Glutamatergic neuron (in vitro differentiated cells): ENCODE data around the gene PRAF2. TPM values are rescaled to one million over a fixed set of nuclear protein-coding genes. Genes with fewer than 3 reads are reported as not detected.

Experiments used
- DNase-seq: peaks from one replicate; pipeline ENCODE4 v3.0.0; 2022
- H3K27ac Mint-ChIP-seq: one replicate; pipeline ENCODE4 v1.8.0; 2020; ENCODE audit warnings: mild to moderate bottlenecking, mixed read lengths, inconsistent platforms; ENCODE audit not compliant: unreplicated experiment
- H3K27me3 Mint-ChIP-seq: one replicate; pipeline ENCODE4 v1.8.0; 2020; ENCODE audit warnings: mild to moderate bottlenecking, moderate library complexity, mixed read lengths, inconsistent platforms; ENCODE audit not compliant: unreplicated experiment
- H3K36me3 Mint-ChIP-seq: one replicate; pipeline ENCODE4 v1.8.0; 2020; ENCODE audit warnings: mild to moderate bottlenecking, mixed read lengths, inconsistent platforms; ENCODE audit not compliant: unreplicated experiment
- H3K4me1 Mint-ChIP-seq: one replicate; pipeline ENCODE4 v1.8.0; 2020; ENCODE audit warnings: mild to moderate bottlenecking, low read depth, mixed read lengths, inconsistent platforms; ENCODE audit not compliant: unreplicated experiment
- H3K4me3 Mint-ChIP-seq: one replicate; pipeline ENCODE4 v1.8.0; 2020; ENCODE audit warnings: mild to moderate bottlenecking, mixed read lengths, inconsistent platforms; ENCODE audit not compliant: unreplicated experiment
- H3K9me3 Mint-ChIP-seq: one replicate; pipeline ENCODE4 v1.8.0; 2020; ENCODE audit warnings: mild to moderate bottlenecking, moderate library complexity, mixed read lengths, inconsistent platforms; ENCODE audit not compliant: unreplicated experiment
- total RNA-seq: library from RNA; stranded (reverse); fragmentation: NEBNext Ultra II Directional; extraction: Animal tissue kit (Norgen Biotek cat#: 25700); gene quantifications from one replicate; pipeline ENCODE4 v1.2.1, GENCODE V29; 2021; ENCODE audit not compliant: unreplicated experiment
- TF ChIP-seq, protein P1 (sequence below): fragments of 200-600 bp; sonication (generic); IDR thresholded peaks from one replicate; pipeline ENCODE4 v1.5.0; 2021; ENCODE audit not compliant: partially characterized antibody, unreplicated experiment

Gene PRAF2
- total RNA-seq, 1 donor from 2014 or later, result 41.5 TPM

DNA sequence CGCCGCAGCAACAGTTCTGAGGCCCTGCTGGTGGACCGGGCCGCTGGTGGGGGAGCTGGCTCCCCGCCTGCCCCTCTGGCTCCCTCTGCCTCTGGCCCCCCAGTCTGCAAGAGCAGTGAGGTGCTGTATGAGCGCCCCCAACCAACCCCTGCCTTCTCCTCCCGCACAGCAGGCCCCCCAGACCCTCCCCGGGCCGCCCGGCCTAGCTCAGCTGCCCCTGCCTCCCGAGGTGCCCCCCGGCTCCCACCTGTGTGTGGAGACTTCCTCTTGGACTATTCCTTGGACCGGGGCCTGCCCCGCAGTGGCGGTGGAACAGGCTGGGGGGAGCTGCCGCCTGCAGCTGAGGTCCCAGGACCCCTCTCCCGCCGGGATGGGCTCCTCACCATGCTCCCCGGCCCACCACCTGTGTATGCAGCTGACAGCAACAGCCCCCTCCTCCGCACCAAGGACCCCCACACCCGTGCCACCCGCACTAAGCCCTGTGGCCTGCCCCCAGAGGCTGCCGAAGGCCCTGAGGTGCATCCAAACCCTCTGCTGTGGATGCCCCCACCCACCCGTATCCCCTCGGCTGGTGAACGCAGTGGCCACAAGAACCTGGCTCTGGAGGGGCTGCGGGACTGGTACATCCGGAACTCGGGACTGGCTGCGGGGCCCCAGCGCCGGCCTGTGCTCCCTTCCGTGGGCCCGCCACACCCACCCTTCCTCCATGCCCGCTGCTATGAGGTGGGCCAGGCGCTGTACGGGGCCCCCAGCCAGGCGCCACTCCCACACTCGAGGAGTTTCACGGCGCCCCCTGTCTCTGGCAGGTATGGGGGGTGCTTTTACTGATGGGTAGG, 6.3 kb downstream of the PRAF2 start:
- DNase-seq, result no peak
- Mint-ChIP-seq H3K27ac (no peak overlapping the region), H3K36me3 (no peaks in the 10 kb centered on the region), H3K4me3 (no peak overlapping the region), H3K4me1 (peaks cover 5% of the 10 kb centered on the region), H3K9me3 (peaks cover 8% of the 10 kb centered on the region), H3K27me3 (peaks cover 4% of the 10 kb centered on the region)
- TF ChIP-seq, protein P1, sequence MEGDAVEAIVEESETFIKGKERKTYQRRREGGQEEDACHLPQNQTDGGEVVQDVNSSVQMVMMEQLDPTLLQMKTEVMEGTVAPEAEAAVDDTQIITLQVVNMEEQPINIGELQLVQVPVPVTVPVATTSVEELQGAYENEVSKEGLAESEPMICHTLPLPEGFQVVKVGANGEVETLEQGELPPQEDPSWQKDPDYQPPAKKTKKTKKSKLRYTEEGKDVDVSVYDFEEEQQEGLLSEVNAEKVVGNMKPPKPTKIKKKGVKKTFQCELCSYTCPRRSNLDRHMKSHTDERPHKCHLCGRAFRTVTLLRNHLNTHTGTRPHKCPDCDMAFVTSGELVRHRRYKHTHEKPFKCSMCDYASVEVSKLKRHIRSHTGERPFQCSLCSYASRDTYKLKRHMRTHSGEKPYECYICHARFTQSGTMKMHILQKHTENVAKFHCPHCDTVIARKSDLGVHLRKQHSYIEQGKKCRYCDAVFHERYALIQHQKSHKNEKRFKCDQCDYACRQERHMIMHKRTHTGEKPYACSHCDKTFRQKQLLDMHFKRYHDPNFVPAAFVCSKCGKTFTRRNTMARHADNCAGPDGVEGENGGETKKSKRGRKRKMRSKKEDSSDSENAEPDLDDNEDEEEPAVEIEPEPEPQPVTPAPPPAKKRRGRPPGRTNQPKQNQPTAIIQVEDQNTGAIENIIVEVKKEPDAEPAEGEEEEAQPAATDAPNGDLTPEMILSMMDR, result no peak

DNA sequence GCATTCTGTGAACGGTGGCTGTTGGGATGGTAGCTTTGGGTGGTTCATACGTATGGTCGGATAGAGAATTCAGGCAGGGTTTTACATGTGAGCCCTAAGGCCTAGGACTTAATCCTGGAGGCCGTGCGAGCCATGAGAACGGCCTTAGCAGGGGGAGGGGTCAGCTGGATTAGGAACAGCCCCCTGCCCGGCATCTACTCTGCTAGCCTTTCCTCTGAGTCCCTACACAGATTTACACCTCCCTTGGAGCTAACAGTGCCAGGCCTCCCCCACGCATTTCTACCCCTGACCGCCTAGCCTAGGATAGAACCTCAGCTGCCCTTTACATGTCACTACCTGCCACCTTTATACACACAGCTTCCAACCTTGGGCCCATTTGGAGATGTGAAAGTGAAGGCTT, 7.1 kb downstream of the PRAF2 start:
- Mint-ChIP-seq H3K4me1 (peaks cover 2% of the 10 kb centered on the region), H3K9me3 (peaks cover 8% of the 10 kb centered on the region), H3K36me3 (no peaks in the 10 kb centered on the region), H3K27me3 (peaks cover 2% of the 10 kb centered on the region), H3K27ac (no peak overlapping the region), H3K4me3 (no peak overlapping the region)
- DNase-seq, result no peak
- TF ChIP-seq, protein P1, result no peak

GRCh38 chrX:49066278-49066677, 7.5 kb downstream of the PRAF2 start:
- no peak overlapping the region for H3K27ac Mint-ChIP-seq
- DNase-seq, result no peak
- peaks cover 5% of the 10 kb centered on the region for H3K9me3 Mint-ChIP-seq
- H3K4me3 Mint-ChIP-seq, result no peak overlapping the region
- TF ChIP-seq, protein P1, result no peak
- no peaks in the 10 kb centered on the region for H3K4me1 Mint-ChIP-seq
- no peaks in the 10 kb centered on the region for H3K36me3 Mint-ChIP-seq
- peaks cover 3% of the 10 kb centered on the region for H3K27me3 Mint-ChIP-seq

DNA sequence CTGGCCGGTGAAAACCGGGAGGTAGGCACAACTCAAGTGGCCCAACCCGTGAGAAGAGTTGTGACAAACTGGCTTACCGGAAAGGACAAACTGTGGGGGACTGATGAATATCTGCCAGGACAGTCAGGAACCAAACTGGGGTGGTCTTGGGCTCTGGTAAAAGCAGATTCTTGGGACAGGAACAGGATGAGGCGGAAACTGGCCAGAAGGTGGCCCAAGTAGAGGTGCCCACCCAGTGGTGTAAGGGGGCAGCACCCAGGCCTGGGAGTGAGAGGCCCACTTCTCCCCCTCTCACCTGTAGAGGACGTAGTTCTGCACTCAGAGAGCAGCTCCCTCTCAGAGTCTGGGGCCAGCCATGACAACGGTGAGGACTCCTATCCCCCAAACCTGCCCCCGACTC, 9.1 kb downstream of the PRAF2 start:
- Mint-ChIP-seq H3K4me1 (no peaks in the 10 kb centered on the region), H3K4me3 (no peak overlapping the region), H3K27ac (no peak overlapping the region), H3K27me3 (peaks cover 3% of the 10 kb centered on the region), H3K9me3 (peaks cover 5% of the 10 kb centered on the region), H3K36me3 (no peaks in the 10 kb centered on the region)
- DNase-seq, result no peak
- TF ChIP-seq, protein P1, result no peak

DNA sequence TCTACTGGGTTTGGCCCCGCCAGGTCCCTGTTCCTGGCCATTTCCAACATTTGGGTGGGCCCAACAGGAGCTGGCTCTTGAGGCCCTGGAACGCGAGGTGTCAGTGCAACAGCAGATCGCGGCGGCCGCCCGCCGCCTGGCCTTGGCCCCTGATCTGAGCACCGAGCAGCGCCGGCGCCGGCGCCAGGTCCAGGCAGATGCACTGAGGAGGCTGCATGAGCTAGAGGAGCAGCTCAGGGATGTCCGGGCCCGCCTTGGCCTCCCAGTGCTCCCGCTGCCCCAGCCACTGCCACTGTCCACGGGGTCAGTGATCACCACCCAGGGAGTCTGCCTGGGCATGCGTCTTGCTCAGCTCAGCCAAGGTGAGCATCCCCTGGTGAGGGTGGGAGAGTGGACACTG, 9.5 kb downstream of the PRAF2 start:
- no peak overlapping the region for H3K27ac Mint-ChIP-seq
- no peaks in the 10 kb centered on the region for H3K4me1 Mint-ChIP-seq
- no peaks in the 10 kb centered on the region for H3K36me3 Mint-ChIP-seq
- H3K4me3 Mint-ChIP-seq, result no peak overlapping the region
- H3K27me3 Mint-ChIP-seq, result peaks cover 3% of the 10 kb centered on the region
- H3K9me3 Mint-ChIP-seq, result peaks cover 5% of the 10 kb centered on the region
- TF ChIP-seq, protein P1, result no peak
- no peak for DNase-seq
